ENCODE measurements around the gene POP5. TPM values are rescaled to one million over a fixed set of nuclear protein-coding genes. Genes with fewer than 3 reads are reported as not detected.

The POP5 gene
- total and polyA plus RNA-seq, 7 donors: 9.8 to 30.4 (median 19.4) TPM

GRCh38 chr12:120562906-120563305, 18.3 kb downstream of the POP5 start:
- intact Hi-C loops (cut with DNase I): no loop called here
- no peaks in the 10 kb centered on the region for H3K27me3 ChIP-seq (ENCODE audit: insufficient read depth in 3 of 3, low read length in 2 of 3)
- DNase-seq: peak in 1 of 2 donors; percentile 58
- 31 to 55% (median 51%) methylated on average over 8 of the region's 8 CpGs for WGBS, 3 donors
- no peak overlapping the region for H3K4me3 ChIP-seq
- peak; percentile 75 to 85 (median 82) for ATAC-seq
- peak overlapping the region; percentile 68 for H3K27ac ChIP-seq
- TF ChIP-seq CTCF (IDR thresholded peaks at IDR 0.05): no peak
- H3K36me3 ChIP-seq (ENCODE audit: insufficient read depth in 1 of 2, low read depth in 1 of 2): peaks cover 24 to 97% of the 10 kb centered on the region in 2 donors
- peaks cover 19% of the 10 kb centered on the region for H3K4me1 ChIP-seq
- no peaks in the 10 kb centered on the region for H3K9me3 ChIP-seq

- DNase-seq (no peak), ATAC-seq (no peak)
- H3K27me3 ChIP-seq (ENCODE audit: insufficient read depth in 3 of 3, low read length in 2 of 3): no peaks in the 10 kb centered on the region
- no peaks in the 10 kb centered on the region for H3K9me3 ChIP-seq
- peaks cover 15 to 96% of the 10 kb centered on the region in 2 donors for H3K36me3 ChIP-seq (ENCODE audit: insufficient read depth in 1 of 2, low read depth in 1 of 2)
- 92 to 95% (median 92%) methylated on average over 2 of the region's 2 CpGs for WGBS, 3 donors
- no peak for TF ChIP-seq CTCF (IDR thresholded peaks at IDR 0.05)
- no peak overlapping the region for H3K4me3 ChIP-seq
- intact Hi-C loops (cut with DNase I): no loop called here
- H3K27ac ChIP-seq: no peak overlapping the region
- peaks cover 35% of the 10 kb centered on the region for H3K4me1 ChIP-seq
Measured at GRCh38 chr12:120557589-120557988, 23.6 kb downstream of the POP5 start.

- ATAC-seq (peak; percentile 82 to 94 (median 90)), DNase-seq (peak in 1 of 2 donors; percentile 70)
- intact Hi-C loops (cut with DNase I): loop anchor here in 1 of 2 donors (2.0 kb wide), 1 partner anchor 20 kb away; the partner anchor contains the start of gene RNF10
- Histone ChIP-seq H3K27me3 (ENCODE audit: insufficient read depth in 3 of 3, low read length in 2 of 3) (no peaks in the 10 kb centered on the region), H3K27ac (peak overlapping the region; percentile 81), H3K9me3 (no peaks in the 10 kb centered on the region), H3K4me3 (peak overlapping the region; percentile 1), H3K4me1 (peaks cover 47% of the 10 kb centered on the region), H3K36me3 (ENCODE audit: insufficient read depth in 1 of 2, low read depth in 1 of 2) (peaks cover 15 to 83% of the 10 kb centered on the region in 2 donors)
- no peak for TF ChIP-seq CTCF (IDR thresholded peaks at IDR 0.05)
- WGBS, 3 donors: 33 to 45% (median 36%) methylated on average over 1 of the region's 1 CpG
Measured at GRCh38 chr12:120554678-120555077, 26.5 kb downstream of the POP5 start.

GRCh38 chr12:120546050-120546386, 35.2 kb downstream of the POP5 start:
- intact Hi-C loops (cut with DNase I): no loop called here
- Histone ChIP-seq H3K9me3 (no peaks in the 10 kb centered on the region), H3K4me3 (no peak overlapping the region), H3K4me1 (peaks cover 86% of the 10 kb centered on the region), H3K36me3 (ENCODE audit: insufficient read depth in 1 of 2, low read depth in 1 of 2) (peaks cover 23 to 76% of the 10 kb centered on the region in 2 donors), H3K27ac (peak overlapping the region; percentile 50), H3K27me3 (ENCODE audit: insufficient read depth in 3 of 3, low read length in 2 of 3) (no peaks in the 10 kb centered on the region)
- DNase-seq (no peak), ATAC-seq (no peak)
- WGBS, 3 donors: 64 to 85% (median 66%) methylated on average over 3 of the region's 3 CpGs
- no peak for TF ChIP-seq CTCF (IDR thresholded peaks at IDR 0.05)

GRCh38 chr12:120544691-120545090, 36.5 kb downstream of the POP5 start:
- H3K36me3 ChIP-seq (ENCODE audit: insufficient read depth in 1 of 2, low read depth in 1 of 2): peaks cover 18 to 73% of the 10 kb centered on the region in 2 donors
- peaks cover 87% of the 10 kb centered on the region for H3K4me1 ChIP-seq
- intact Hi-C loops (cut with DNase I): no loop called here

More at GRCh38 chr12:120544691-120545090, 36.5 kb downstream of the POP5 start:
- no peak for ATAC-seq
- 70 to 80% (median 80%) methylated on average over 3 of the region's 3 CpGs for WGBS, 3 donors
- H3K9me3 ChIP-seq: no peaks in the 10 kb centered on the region
- peak overlapping the region; percentile 12 for H3K4me3 ChIP-seq
- DNase-seq: no peak
- no peaks in the 10 kb centered on the region for H3K27me3 ChIP-seq (ENCODE audit: insufficient read depth in 3 of 3, low read length in 2 of 3)
- H3K27ac ChIP-seq: peak overlapping the region; percentile 50
- no peak for TF ChIP-seq CTCF (IDR thresholded peaks at IDR 0.05)

Measured in psoas muscle (tissue), 8 donors.